BE2C (cell line): ENCODE data around the gene HHLA2.

Experiments used
- DNase-seq: peaks from one replicate; pipeline ENCODE4 v3.0.0-alpha.2; 2020
- H3K27me3 ChIP-seq: fragments of 250-450 bp; sonication (Bioruptor Pico); 2 replicates; pipeline ENCODE4 v1.5.1; 2020; ENCODE audit warnings: mild to moderate bottlenecking
- H3K36me3 ChIP-seq: fragments of 250-450 bp; sonication (Bioruptor Pico); 2 replicates; pipeline ENCODE4 v1.5.1; 2020; ENCODE audit warnings: mild to moderate bottlenecking
- H3K4me1 ChIP-seq: fragments of 250-450 bp; sonication (Bioruptor Pico); 2 replicates; pipeline ENCODE4 v1.5.1; 2020
- H3K4me3 ChIP-seq: 2 replicates; pipeline ENCODE4 v1.5.1; 2011; ENCODE audit warnings: low read depth, low read length
- H3K9me3 ChIP-seq: fragments of 250-450 bp; sonication (Bioruptor Pico); 2 replicates; pipeline ENCODE4 v1.5.1; 2020
- CTCF ChIP-seq: IDR thresholded peaks from 2 replicates; pipeline ENCODE4 v1.5.1; 2012; ENCODE audit warnings: mild to moderate bottlenecking, low read depth, low read length

Gene HHLA2

GRCh38 chr3:108412121-108412750, 115.9 kb downstream of the HHLA2 start:
- peaks cover 14% of the 10 kb centered on the region for H3K4me1 ChIP-seq
- H3K36me3 ChIP-seq = no peaks in the 10 kb centered on the region
- H3K9me3 ChIP-seq = no peaks in the 10 kb centered on the region
- no peak for TF ChIP-seq CTCF
- no peaks in the 10 kb centered on the region for H3K27me3 ChIP-seq
- DNase-seq = no peak
- no peak overlapping the region for H3K4me3 ChIP-seq

- TF ChIP-seq CTCF = no peak
Measured at GRCh38 chr3:108414007-108414406, 117.7 kb downstream of the HHLA2 start.

GRCh38 chr3:108415661-108416060, 119.3 kb downstream of the HHLA2 start:
- Histone ChIP-seq H3K27me3 (no peaks in the 10 kb centered on the region), H3K4me3 (no peak overlapping the region), H3K36me3 (no peaks in the 10 kb centered on the region), H3K4me1 (peaks cover 14% of the 10 kb centered on the region), H3K9me3 (no peaks in the 10 kb centered on the region)
- peak; percentile 22 for DNase-seq
- no peak for TF ChIP-seq CTCF

More at GRCh38 chr3:108414007-108414406, 117.7 kb downstream of the HHLA2 start:
- H3K27me3 ChIP-seq = no peaks in the 10 kb centered on the region
- no peak for DNase-seq
- no peak overlapping the region for H3K4me3 ChIP-seq
- H3K4me1 ChIP-seq = peaks cover 14% of the 10 kb centered on the region
- H3K9me3 ChIP-seq = no peaks in the 10 kb centered on the region
- no peaks in the 10 kb centered on the region for H3K36me3 ChIP-seq

DNA sequence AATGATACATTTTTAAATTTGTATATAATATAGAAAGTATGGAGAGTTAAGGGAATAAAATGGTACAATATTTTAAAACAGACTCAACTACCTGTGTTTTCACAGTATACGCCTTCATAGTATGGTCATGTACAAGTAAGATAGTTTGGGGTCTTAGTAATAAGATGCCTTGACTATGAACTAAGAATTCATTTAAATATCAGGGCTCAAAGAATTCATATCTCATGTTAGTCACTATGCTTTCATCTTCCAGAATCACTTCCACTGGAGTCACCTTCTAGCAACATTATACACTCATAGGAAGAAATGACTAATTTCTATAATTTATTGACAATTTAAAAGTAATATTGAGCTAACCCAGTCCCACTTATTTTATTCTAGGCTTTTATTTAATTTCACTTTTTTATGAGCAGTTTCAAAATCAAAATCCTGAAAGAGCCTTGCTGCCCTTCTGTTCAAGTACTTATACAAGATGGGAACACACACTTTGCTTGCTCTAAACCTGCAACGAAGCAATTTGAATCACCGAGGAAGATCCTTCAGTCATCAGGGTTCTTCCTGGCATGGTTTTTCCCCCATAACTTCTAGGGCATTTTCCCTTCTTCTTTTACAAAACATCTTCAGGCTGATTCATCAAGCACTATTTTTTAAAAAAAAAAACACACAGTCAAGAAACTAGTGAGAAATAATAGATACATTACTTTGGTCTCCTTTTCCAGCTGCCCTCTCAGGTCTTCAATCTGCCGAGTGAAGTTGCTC, 119.9 kb downstream of the HHLA2 start:
- H3K36me3 ChIP-seq = no peaks in the 10 kb centered on the region
- no peaks in the 10 kb centered on the region for H3K9me3 ChIP-seq
- TF ChIP-seq CTCF = no peak
- peaks cover 14% of the 10 kb centered on the region for H3K4me1 ChIP-seq
- no peak overlapping the region for H3K4me3 ChIP-seq
- no peaks in the 10 kb centered on the region for H3K27me3 ChIP-seq
- DNase-seq = no peak

DNA sequence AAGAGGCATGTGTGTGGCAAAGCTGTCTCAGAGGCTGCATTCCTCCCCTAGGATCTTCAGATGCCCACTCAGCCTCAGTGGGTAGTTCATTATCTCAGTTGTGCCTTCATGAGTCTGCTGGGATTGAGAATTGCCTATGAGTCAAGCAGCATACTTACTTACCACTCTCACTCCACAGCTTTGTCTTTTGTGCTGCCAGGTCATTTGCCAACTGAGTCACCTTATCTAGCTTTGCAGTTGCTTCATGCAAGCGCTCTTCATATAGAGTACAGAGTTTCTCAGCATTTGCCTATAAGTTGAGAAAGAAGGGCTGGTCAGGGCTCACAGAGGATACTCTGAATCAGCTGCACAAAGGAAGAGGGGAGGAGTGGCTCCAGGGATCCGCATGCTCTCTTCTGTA, 124.6 kb downstream of the HHLA2 start:
- no peak for TF ChIP-seq CTCF
- Histone ChIP-seq H3K36me3 (no peaks in the 10 kb centered on the region), H3K9me3 (no peaks in the 10 kb centered on the region), H3K27me3 (no peaks in the 10 kb centered on the region), H3K4me3 (no peak overlapping the region), H3K4me1 (no peaks in the 10 kb centered on the region)
- no peak for DNase-seq
